ENCODE data around the gene ABHD2.
"Not testable (repeated sequence)": the region's sequence is repeated elsewhere in the genome, so short reads cannot be mapped to it uniquely, and the experiment has no call there.

Gene ABHD2

GRCh38 chr15:89101302-89102193, 13.3 kb downstream of the ABHD2 start:
- DNase-seq = no peak

GRCh38 chr15:89103481-89104171, 15.4 kb downstream of the ABHD2 start:
- DNase-seq = no peak

- DNase-seq = no peak
Observed at GRCh38 chr15:89104172-89104564, 15.9 kb downstream of the ABHD2 start.

- DNase-seq = no peak
Observed at GRCh38 chr15:89105147-89105546, 16.9 kb downstream of the ABHD2 start.

- no peak for DNase-seq
Observed at GRCh38 chr15:89106200-89106599, 17.9 kb downstream of the ABHD2 start.

- no peak for DNase-seq
Observed at GRCh38 chr15:89107984-89108383, 19.7 kb downstream of the ABHD2 start.

- no peak for DNase-seq
Observed at GRCh38 chr15:89108835-89109234, 20.6 kb downstream of the ABHD2 start.

GRCh38 chr15:89109238-89109637, 21.0 kb downstream of the ABHD2 start:
- DNase-seq = no peak

GRCh38 chr15:89110060-89110459, 21.8 kb downstream of the ABHD2 start:
- no peak for DNase-seq

- no peak for DNase-seq
Observed at GRCh38 chr15:89111352-89111751, 23.1 kb downstream of the ABHD2 start.

- no peak for DNase-seq
Observed at GRCh38 chr15:89111961-89112340, 23.7 kb downstream of the ABHD2 start.

- DNase-seq = no peak
Observed at GRCh38 chr15:89112341-89112971, 24.2 kb downstream of the ABHD2 start.

GRCh38 chr15:89113296-89114024, 25.2 kb downstream of the ABHD2 start:
- DNase-seq = no peak

- no peak for DNase-seq
Observed at GRCh38 chr15:89114990-89115389, 26.7 kb downstream of the ABHD2 start.

- DNase-seq = no peak
Observed at GRCh38 chr15:89115547-89115946, 27.3 kb downstream of the ABHD2 start.

GRCh38 chr15:89116404-89116803, 28.1 kb downstream of the ABHD2 start:
- no peak for DNase-seq

GRCh38 chr15:89117790-89118189, 29.5 kb downstream of the ABHD2 start:
- DNase-seq = no peak

GRCh38 chr15:89118481-89118989, 30.3 kb downstream of the ABHD2 start:
- no peak for DNase-seq

- no peak for DNase-seq
Observed at GRCh38 chr15:89119489-89120478, 31.5 kb downstream of the ABHD2 start.

- not testable (repeated sequence) for DNase-seq
Observed at GRCh38 chr15:89120479-89121000, 32.3 kb downstream of the ABHD2 start.

- DNase-seq = no peak
Observed at GRCh38 chr15:89121414-89121813, 33.2 kb downstream of the ABHD2 start.
